T-helper 2 cell treated with Interferon-gamma antibody and Interleukin-4, amounts not matched to agents 100 ng/mL and 5 ng/mL, for 36 hours (primary cell): ENCODE results near the gene NTN3. TPM values are rescaled to one million over a fixed set of nuclear protein-coding genes. Genes with fewer than 3 reads are reported as not detected.
"Not testable (repeated sequence)": the region's sequence is repeated elsewhere in the genome, so short reads cannot be mapped to it uniquely, and the experiment has no call there.

Source experiments
- intact Hi-C: fragments of 100-400 bp; cut with micrococcal nuclease; formaldehyde crosslinking; loops from one replicate; pipeline ENCODE4 v1.15.1; 2023
- total RNA-seq: library from RNA; stranded (reverse); gene quantifications from 2 replicates; pipeline ENCODE4 v1.2.3, GENCODE V29; 2022

NTN3 gene
- not detected in 2 replicates for total RNA-seq

GRCh38 chr16:2471016-2471652 lies at the start of gene NTN3:
TSS of gene NTN3 (plus strand) at chr16:2471297. CDS start at chr16:2471702, 405 bp downstream.
- intact Hi-C loops, result no loop called here

GRCh38 chr16:2422123-2422867 lies 48.8 kb upstream of the NTN3 start:
- intact Hi-C loops, result loop anchor here (2.0 kb wide), 1 partner anchor 81 kb away; the partner anchor contains the start of gene ABCA3

GRCh38 chr16:2424061-2425007 lies 46.8 kb upstream of the NTN3 start:
- intact Hi-C loops, result no loop called here

GRCh38 chr16:2425008-2425518 lies 46.0 kb upstream of the NTN3 start:
- intact Hi-C loops, result no loop called here

- intact Hi-C loops, result no loop called here
These were observed 45.2 kb upstream of the NTN3 start for GRCh38 chr16:2425825-2426430.

GRCh38 chr16:2426941-2427361 lies 44.1 kb upstream of the NTN3 start:
- intact Hi-C loops, result no loop called here

GRCh38 chr16:2427526-2427925 lies 43.6 kb upstream of the NTN3 start:
- intact Hi-C loops, result no loop called here

- intact Hi-C loops, result loop anchor here (2.0 kb wide), 2 partner anchors 33 to 159 kb away; partner anchors contain the start of genes RNPS1 and TEDC2
These were observed 42.9 kb upstream of the NTN3 start for GRCh38 chr16:2428051-2428783.

- intact Hi-C loops, result loop anchor here (1.0 to 2.0 kb wide), 3 partner anchors 32 to 205 kb away; partner anchors contain the start of genes E4F1, RNPS1 and TEDC2
These were observed 42.4 kb upstream of the NTN3 start for GRCh38 chr16:2428784-2429033.

- intact Hi-C loops, result loop anchor here (1.0 to 2.0 kb wide), 3 partner anchors 32 to 206 kb away; partner anchors contain the start of genes E4F1, RNPS1 and TEDC2
These were observed 41.9 kb upstream of the NTN3 start, which contains the start of gene CCNF for GRCh38 chr16:2429034-2429770. TSS of gene CCNF (plus strand) at chr16:2429447. CDS start at chr16:2429482, 35 bp downstream.

- intact Hi-C loops, result loop anchor here (1.0 to 2.0 kb wide), 3 partner anchors 31 to 207 kb away; partner anchors contain the start of genes E4F1, RNPS1 and TEDC2
These were observed 41.1 kb upstream of the NTN3 start for GRCh38 chr16:2429771-2430663.

GRCh38 chr16:2432286-2432685 lies 38.8 kb upstream of the NTN3 start:
- intact Hi-C loops, result no loop called here

GRCh38 chr16:2432801-2433505 lies 38.1 kb upstream of the NTN3 start:
- intact Hi-C loops, result no loop called here

- intact Hi-C loops, result not testable (repeated sequence)
These were observed 35.9 kb upstream of the NTN3 start for GRCh38 chr16:2435236-2435635.

GRCh38 chr16:2436110-2436509 lies 35.0 kb upstream of the NTN3 start:
- intact Hi-C loops, result no loop called here

GRCh38 chr16:2437032-2437790 lies 33.9 kb upstream of the NTN3 start:
- intact Hi-C loops, result no loop called here

GRCh38 chr16:2438121-2438520 lies 33.0 kb upstream of the NTN3 start:
- intact Hi-C loops, result no loop called here
